Fibroblast of lung (primary cell): Measurements from ENCODE around the gene LGALS1. TPM values are rescaled to one million over a fixed set of nuclear protein-coding genes. Genes with fewer than 3 reads are reported as not detected.
"Not testable (repeated sequence)": the region's sequence is repeated elsewhere in the genome, so short reads cannot be mapped to it uniquely, and the experiment has no call there.

Source experiments
- DNase-seq, 2 donors: peaks; one replicate each; pipeline versions ENCODE4 v3.0.0 to v3.0.0-alpha.2; 2010; ENCODE audit warnings: low read depth in 2 of 2
- H2AFZ ChIP-seq: 2 replicates; pipeline ENCODE4 v1.5.1; 2012; ENCODE audit warnings: low read length, control low read depth, inconsistent platforms
- H3K27ac ChIP-seq: 2 replicates; pipeline ENCODE4 v1.5.1; 2011; ENCODE audit warnings: low read length, control low read depth; ENCODE audit not compliant: insufficient read depth
- H3K27me3 ChIP-seq: 2 replicates; pipeline ENCODE4 v1.5.1; 2011; ENCODE audit warnings: mild to moderate bottlenecking, low read length; ENCODE audit not compliant: control insufficient read depth, insufficient read depth
- H3K36me3 ChIP-seq: 2 replicates; pipeline ENCODE4 v1.5.1; 2011; ENCODE audit warnings: low read length; ENCODE audit not compliant: control insufficient read depth, insufficient read depth
- H3K4me1 ChIP-seq: 2 replicates; pipeline ENCODE4 v1.5.1; 2011; ENCODE audit warnings: low read length; ENCODE audit not compliant: control insufficient read depth, insufficient read depth; ENCODE audit errors: extremely low read depth
- H3K4me2 ChIP-seq: 2 replicates; pipeline ENCODE4 v1.5.1; 2011; ENCODE audit warnings: low read length, control low read depth; ENCODE audit not compliant: insufficient read depth; ENCODE audit errors: extremely low read depth
- H3K4me3 ChIP-seq, 4 experiments: fragments of 200-600 bp in 1 of 4; sonication (generic) in 1 of 4; replicated peaks in 1 of 4; 2 replicates each; pipeline ENCODE4 v1.5.1; 2011 to 2016; ENCODE audit warnings: low read length in 4 of 4, low read depth in 3 of 4, mild to moderate bottlenecking in 3 of 4, control low read depth in 2 of 4, inconsistent platforms in 1 of 4, mixed read lengths in 1 of 4; ENCODE audit not compliant: insufficient read depth in 1 of 4; ENCODE audit errors: control extremely low read depth in 1 of 4
- H3K79me2 ChIP-seq: 2 replicates; pipeline ENCODE4 v1.5.1; 2012; ENCODE audit warnings: mild to moderate bottlenecking, low read length, inconsistent platforms; ENCODE audit not compliant: control insufficient read depth, insufficient read depth
- H3K9ac ChIP-seq: 2 replicates; pipeline ENCODE4 v1.5.1; 2011; ENCODE audit warnings: mild to moderate bottlenecking, low read length, control low read depth; ENCODE audit not compliant: insufficient read depth
- H3K9me3 ChIP-seq: 2 replicates; pipeline ENCODE4 v1.5.1; 2012; ENCODE audit warnings: low read depth, low read length; ENCODE audit not compliant: control insufficient read depth, insufficient read depth
- H4K20me1 ChIP-seq: 2 replicates; pipeline ENCODE4 v1.5.1; 2011; ENCODE audit warnings: low read length; ENCODE audit not compliant: control insufficient read depth, insufficient read depth; ENCODE audit errors: extremely low read depth
- EZH2 ChIP-seq: IDR thresholded peaks from 2 replicates; pipeline ENCODE4 v1.5.1; 2012; ENCODE audit warnings: low read length, control low read depth, mild to moderate bottlenecking; ENCODE audit errors: missing control alignments
- polyA plus RNA-seq, 2 donors: library from polyadenylated mRNA; depleted of rRNA in 1 of 2; stranded (reverse) in 1 of 2; unstranded in 1 of 2; fragments of >200 nt; gene quantifications; 2 replicates each; pipeline ENCODE4 v1.2.1, GENCODE V29; 2011 to 2012; ENCODE audit warnings: missing spikeins in 1 of 2
- total RNA-seq: library from RNA; depleted of rRNA; stranded (reverse); fragments of >200 nt; gene quantifications from 2 replicates; pipeline ENCODE4 v1.2.1, GENCODE V29; 2014
- TF ChIP-seq, protein P1 (sequence below), 2 donors: IDR thresholded peaks in 1 of 2; conservative IDR thresholded peaks in 1 of 2; 1 replicate in 1 of 2; 2 replicates in 1 of 2; pipeline ENCODE4 v1.5.1; 2011 to 2012; ENCODE audit warnings: low read length in 2 of 2, control low read depth in 1 of 2, inconsistent platforms in 1 of 2, low read depth in 1 of 2, mild to moderate bottlenecking in 1 of 2

Gene LGALS1
- total and polyA plus RNA-seq, 2 donors (not counting 1 experiment from before 2014, with no cell fraction given), result 5,090 to 11,230 TPM

DNA sequence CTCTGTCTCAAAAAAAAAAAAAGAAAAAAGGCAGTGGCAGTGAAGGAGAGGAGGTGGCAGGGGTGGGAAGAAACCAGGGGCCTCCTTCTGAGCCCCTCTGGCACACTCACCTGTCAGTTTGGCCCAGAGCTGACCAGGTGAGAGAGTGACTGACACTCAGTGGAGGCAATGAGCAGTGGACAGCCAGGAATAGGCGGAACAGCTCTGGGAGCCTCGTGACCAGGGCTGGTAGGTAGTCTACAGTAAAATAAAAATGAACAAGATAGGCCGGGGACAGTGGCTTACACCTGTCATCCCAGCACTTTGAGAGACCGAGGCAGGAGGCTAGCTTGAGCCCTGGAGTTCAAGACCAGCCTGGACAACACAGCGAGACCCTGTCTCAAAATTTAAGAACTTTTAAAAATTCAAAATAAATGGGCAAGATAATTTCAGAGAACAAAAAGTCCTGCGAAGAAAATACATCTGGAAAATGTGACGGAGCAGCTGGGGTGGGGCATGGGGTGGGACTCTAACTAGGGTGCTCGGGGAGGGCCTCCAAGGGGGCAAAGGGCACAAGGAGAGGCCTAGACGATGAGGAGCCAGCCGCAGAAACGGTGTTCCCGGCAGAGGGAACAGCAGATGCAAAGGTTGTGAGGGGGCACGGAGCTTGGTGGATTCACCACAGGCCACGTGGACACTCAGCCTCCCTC is 20.7 kb upstream of the LGALS1 start:
- Histone ChIP-seq H3K36me3 (peaks cover 4% of the 10 kb centered on the region), H3K9me3 (no peaks in the 10 kb centered on the region), H3K4me1 (peaks cover 9% of the 10 kb centered on the region), H3K9ac (no peak overlapping the region), H2AFZ (no peak overlapping the region), H4K20me1 (no peaks in the 10 kb centered on the region), H3K27ac (no peak overlapping the region), H3K79me2 (peaks cover 7% of the 10 kb centered on the region), H3K4me2 (no peak overlapping the region), H3K27me3 (no peaks in the 10 kb centered on the region), H3K4me3 (no peak overlapping the region)
- DNase-seq, result no peak
- TF ChIP-seq EZH2, result no peak
- TF ChIP-seq, protein P1, sequence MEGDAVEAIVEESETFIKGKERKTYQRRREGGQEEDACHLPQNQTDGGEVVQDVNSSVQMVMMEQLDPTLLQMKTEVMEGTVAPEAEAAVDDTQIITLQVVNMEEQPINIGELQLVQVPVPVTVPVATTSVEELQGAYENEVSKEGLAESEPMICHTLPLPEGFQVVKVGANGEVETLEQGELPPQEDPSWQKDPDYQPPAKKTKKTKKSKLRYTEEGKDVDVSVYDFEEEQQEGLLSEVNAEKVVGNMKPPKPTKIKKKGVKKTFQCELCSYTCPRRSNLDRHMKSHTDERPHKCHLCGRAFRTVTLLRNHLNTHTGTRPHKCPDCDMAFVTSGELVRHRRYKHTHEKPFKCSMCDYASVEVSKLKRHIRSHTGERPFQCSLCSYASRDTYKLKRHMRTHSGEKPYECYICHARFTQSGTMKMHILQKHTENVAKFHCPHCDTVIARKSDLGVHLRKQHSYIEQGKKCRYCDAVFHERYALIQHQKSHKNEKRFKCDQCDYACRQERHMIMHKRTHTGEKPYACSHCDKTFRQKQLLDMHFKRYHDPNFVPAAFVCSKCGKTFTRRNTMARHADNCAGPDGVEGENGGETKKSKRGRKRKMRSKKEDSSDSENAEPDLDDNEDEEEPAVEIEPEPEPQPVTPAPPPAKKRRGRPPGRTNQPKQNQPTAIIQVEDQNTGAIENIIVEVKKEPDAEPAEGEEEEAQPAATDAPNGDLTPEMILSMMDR (conservative IDR thresholded peaks at IDR 0.05 in 1 of 2, IDR thresholded peaks at IDR 0.05 in 1 of 2; ENCODE audit: low read depth in 1 of 2, low read length in 2 of 2), result no peak

DNA sequence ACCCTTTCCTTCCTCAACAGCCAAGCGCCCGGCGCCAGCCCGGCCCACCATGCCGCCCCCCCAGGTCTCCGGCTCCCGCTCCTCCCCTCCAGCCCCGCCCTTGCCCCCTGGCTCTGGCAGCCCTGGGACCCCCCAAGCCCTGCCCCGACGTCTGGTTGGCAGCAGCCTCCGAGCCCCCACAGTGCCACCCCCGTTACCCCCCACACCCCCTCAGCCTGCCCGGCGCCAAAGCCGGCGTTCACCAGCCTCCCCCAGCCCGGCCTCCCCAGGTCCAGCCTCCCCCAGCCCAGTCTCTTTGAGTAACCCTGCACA is 20.2 kb upstream of the LGALS1 start:
- TF ChIP-seq, protein P1 (conservative IDR thresholded peaks at IDR 0.05 in 1 of 2, IDR thresholded peaks at IDR 0.05 in 1 of 2; ENCODE audit: low read depth in 1 of 2, low read length in 2 of 2), result no peak
- no peak for TF ChIP-seq EZH2
- H3K4me2 ChIP-seq, result no peak overlapping the region
- H3K4me3 ChIP-seq, result no peak overlapping the region
- H3K27me3 ChIP-seq, result no peaks in the 10 kb centered on the region
- H3K9ac ChIP-seq, result no peak overlapping the region
- no peaks in the 10 kb centered on the region for H3K9me3 ChIP-seq
- H3K79me2 ChIP-seq, result peaks cover 12% of the 10 kb centered on the region
- H2AFZ ChIP-seq, result no peak overlapping the region
- H4K20me1 ChIP-seq, result no peaks in the 10 kb centered on the region
- H3K36me3 ChIP-seq, result peaks cover 4% of the 10 kb centered on the region
- peaks cover 12% of the 10 kb centered on the region for H3K4me1 ChIP-seq
- DNase-seq, result no peak
- no peak overlapping the region for H3K27ac ChIP-seq

DNA sequence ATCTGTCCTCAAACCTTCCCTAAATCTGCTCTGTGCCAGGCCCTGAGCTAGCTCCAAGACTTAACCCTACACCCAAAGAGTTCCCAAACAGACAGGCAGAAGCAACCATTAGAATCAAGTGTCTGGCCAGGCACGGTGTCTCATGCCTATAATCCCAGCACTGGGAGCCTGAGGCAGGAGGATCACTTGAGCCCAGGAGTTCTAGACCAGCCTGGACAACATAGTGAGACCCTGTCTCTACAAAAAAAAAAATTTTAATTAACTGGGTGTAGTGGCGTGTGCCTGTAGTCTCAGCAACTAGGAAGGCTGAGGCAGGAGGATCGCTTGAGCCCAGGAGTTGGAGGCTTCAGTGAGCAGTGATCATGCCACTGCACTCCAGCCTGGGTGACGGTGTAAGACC is 18.9 kb upstream of the LGALS1 start:
- not testable (repeated sequence) for H3K27ac ChIP-seq, H3K9ac ChIP-seq, H3K9me3 ChIP-seq, H2AFZ ChIP-seq, DNase-seq, H3K36me3 ChIP-seq, H4K20me1 ChIP-seq, H3K4me3 ChIP-seq, H3K27me3 ChIP-seq, H3K4me2 ChIP-seq
- peaks cover 22% of the 10 kb centered on the region for H3K79me2 ChIP-seq
- H3K4me1 ChIP-seq, result peaks cover 25% of the 10 kb centered on the region
